ENCODE measurements around the gene HOOK2.

HOOK2 gene

GRCh38 chr19:12797141-12797587 is 21.8 kb upstream of the HOOK2 start:
- no peak for DNase-seq (ENCODE audit: extremely low spot score)
- TF ChIP-seq FOXA1 (IDR thresholded peaks at IDR 0.05) = no peak
- no peak for TF ChIP-seq ARNT (IDR thresholded peaks at IDR 0.05)
- TF ChIP-seq BHLHE40 (IDR thresholded peaks at IDR 0.05; ENCODE audit: borderline replicate concordance) = no peak
- TF ChIP-seq L3MBTL2 (conservative IDR thresholded peaks at IDR 0.05) = no peak
- no peak for TF ChIP-seq FOXK2 (IDR thresholded peaks at IDR 0.05)
- TF ChIP-seq ZNF384 (IDR thresholded peaks at IDR 0.05) = peak; percentile 65; the same call in 1 of the 2 replicates
- CTCF ChIA-PET = interaction anchor here (1.0 to 2.7 kb wide), 4 partner anchors 9 to 39 kb away, joined by 4 to 13 read pairs (median 8); no protein-coding TSS in a partner anchor
- POLR2A ChIA-PET = interaction anchor here (0.6 to 2.5 kb wide), 2 partner anchors 20 to 31 kb away, joined by 3 to 11 read pairs; no protein-coding TSS in a partner anchor

GRCh38 chr19:12796146-12797071 is 21.1 kb upstream of the HOOK2 start:
- ChIA-PET POLR2A (interaction anchor here (0.8 to 2.5 kb wide), 5 partner anchors 10 to 103 kb away, joined by 3 to 11 read pairs (median 5); partner anchors contain the start of gene RNASEH2A), CTCF (interaction anchor here (0.7 to 2.7 kb wide), 12 partner anchors 10 to 78 kb away, joined by 3 to 15 read pairs (median 6); no protein-coding TSS in a partner anchor)
- peak; percentile 63 for DNase-seq (ENCODE audit: extremely low spot score)
- TF ChIP-seq LEF1 (IDR thresholded peaks at IDR 0.05; ENCODE audit: borderline replicate concordance) (no peak), L3MBTL2 (conservative IDR thresholded peaks at IDR 0.05) (peak; percentile 24; the same call in 1 of the 2 replicates)

- ChIA-PET CTCF (interaction anchor here (1.4 to 2.1 kb wide), 6 partner anchors 17 to 76 kb away, joined by 4 to 15 read pairs (median 12); no protein-coding TSS in a partner anchor), POLR2A (interaction anchor here (0.9 to 2.5 kb wide), 3 partner anchors 16 to 101 kb away, joined by 3 to 11 read pairs (median 6); no protein-coding TSS in a partner anchor)
- no peak for TF ChIP-seq HDGF (IDR thresholded peaks at IDR 0.05; ENCODE audit: borderline replicate concordance)
- TF ChIP-seq FOXK2 (IDR thresholded peaks at IDR 0.05) = no peak
- no peak for TF ChIP-seq BHLHE40 (IDR thresholded peaks at IDR 0.05; ENCODE audit: borderline replicate concordance)
- no peak for TF ChIP-seq SP1 (IDR thresholded peaks at IDR 0.05)
- TF ChIP-seq ELF4 (IDR thresholded peaks at IDR 0.05) = no peak
- no peak for TF ChIP-seq SUZ12 (IDR thresholded peaks at IDR 0.05)
- no peak for DNase-seq (ENCODE audit: extremely low spot score)
These were observed 19.6 kb upstream of the HOOK2 start for GRCh38 chr19:12794971-12795381.

- TF ChIP-seq FOXK2 (IDR thresholded peaks at IDR 0.05) = no peak
- TF ChIP-seq FOXA1 (IDR thresholded peaks at IDR 0.05) = no peak
- no peak for TF ChIP-seq FOXM1 (IDR thresholded peaks at IDR 0.05; ENCODE audit: borderline replicate concordance)
- no peak for TF ChIP-seq LEF1 (IDR thresholded peaks at IDR 0.05; ENCODE audit: borderline replicate concordance)
- no peak for TF ChIP-seq NFRKB (IDR thresholded peaks at IDR 0.05)
- TF ChIP-seq ELF4 (IDR thresholded peaks at IDR 0.05) = no peak
- TF ChIP-seq ZNF384 (IDR thresholded peaks at IDR 0.05) = no peak
- no peak for TF ChIP-seq L3MBTL2 (conservative IDR thresholded peaks at IDR 0.05)
- TF ChIP-seq HDGF (IDR thresholded peaks at IDR 0.05; ENCODE audit: borderline replicate concordance) = no peak
- TF ChIP-seq CTBP1 (IDR thresholded peaks at IDR 0.05; ENCODE audit: borderline replicate concordance) = no peak
- TF ChIP-seq ARNT (IDR thresholded peaks at IDR 0.05) = no peak
- no peak for TF ChIP-seq PKNOX1 (IDR thresholded peaks at IDR 0.05)
- no peak for TF ChIP-seq SP1 (IDR thresholded peaks at IDR 0.05)
- POLR2A ChIA-PET = interaction anchor here (2.5 kb wide), 1 partner anchor 28 kb away, joined by 11 read pairs; no protein-coding TSS in a partner anchor
- no peak for DNase-seq (ENCODE audit: extremely low spot score)
- CTCF ChIA-PET = interaction anchor here (1.4 to 2.0 kb wide), 2 partner anchors 54 to 76 kb away, joined by 4 to 7 read pairs; no protein-coding TSS in a partner anchor
These were observed 19.0 kb upstream of the HOOK2 start for GRCh38 chr19:12794196-12794941.

GRCh38 chr19:12793290-12794195 is 18.2 kb upstream of the HOOK2 start:
- TF ChIP-seq PKNOX1 (IDR thresholded peaks at IDR 0.05) = no peak
- no peak for TF ChIP-seq HDGF (IDR thresholded peaks at IDR 0.05; ENCODE audit: borderline replicate concordance)
- TF ChIP-seq FOXM1 (IDR thresholded peaks at IDR 0.05; ENCODE audit: borderline replicate concordance) = no peak
- TF ChIP-seq CTBP1 (IDR thresholded peaks at IDR 0.05; ENCODE audit: borderline replicate concordance) = no peak
- TF ChIP-seq SP1 (IDR thresholded peaks at IDR 0.05) = no peak
- TF ChIP-seq LEF1 (IDR thresholded peaks at IDR 0.05; ENCODE audit: borderline replicate concordance) = no peak
- no peak for TF ChIP-seq ARNT (IDR thresholded peaks at IDR 0.05)
- TF ChIP-seq L3MBTL2 (conservative IDR thresholded peaks at IDR 0.05) = peak; percentile 74
- peak; percentile 98 for TF ChIP-seq ZNF384 (IDR thresholded peaks at IDR 0.05)
- POLR2A ChIA-PET = interaction anchor here (0.7 to 3.6 kb wide), 10 partner anchors 11 to 112 kb away, joined by 3 to 55 read pairs (median 8); partner anchors contain the start of genes DHPS, GET3 and RNASEH2A

More at GRCh38 chr19:12793290-12794195, 18.2 kb upstream of the HOOK2 start:
- DNase-seq (ENCODE audit: extremely low spot score) = peak; percentile 95
- CTCF ChIA-PET = interaction anchor here (0.6 to 3.3 kb wide), 7 partner anchors 16 to 36 kb away, joined by 3 to 23 read pairs (median 7); no protein-coding TSS in a partner anchor
